Ishikawa (cell line): ENCODE data around the gene KCNF1.

Source experiments
- CEBPB ChIP-seq: IDR thresholded peaks from 2 replicates; pipeline ENCODE4 v1.6.1; 2012
- CREB1 ChIP-seq: IDR thresholded peaks from 2 replicates; pipeline ENCODE4 v1.6.1; 2012; ENCODE audit warnings: low read depth
- EGR1 ChIP-seq: IDR thresholded peaks from 2 replicates; pipeline ENCODE4 v1.6.1; 2012
- EP300 ChIP-seq: IDR thresholded peaks from 2 replicates; pipeline ENCODE4 v1.6.1; 2012; ENCODE audit warnings: borderline replicate concordance
- NFIC ChIP-seq: IDR thresholded peaks from 2 replicates; pipeline ENCODE4 v1.6.1; 2012
- TAF1 ChIP-seq: IDR thresholded peaks from 2 replicates; pipeline ENCODE4 v1.6.1; 2012; ENCODE audit warnings: low read depth, mild to moderate bottlenecking
- TEAD4 ChIP-seq: IDR thresholded peaks from 2 replicates; pipeline ENCODE4 v1.6.1; 2012
- YY1 ChIP-seq: IDR thresholded peaks from 2 replicates; pipeline ENCODE4 v1.6.1; 2012; ENCODE audit warnings: low read depth
- ZBTB7A ChIP-seq: IDR thresholded peaks from 2 replicates; pipeline ENCODE4 v1.6.1; 2012; ENCODE audit warnings: low read depth
- TF ChIP-seq, protein P1 (sequence below): IDR thresholded peaks from 2 replicates; pipeline ENCODE4 v1.6.1; 2012; ENCODE audit warnings: low read depth, mild to moderate bottlenecking

GRCh38 chr2:10920764-10921388 is 9.1 kb downstream of the KCNF1 start:
- TF ChIP-seq YY1 = no peak
- no peak for TF ChIP-seq CEBPB
- TF ChIP-seq EP300 = no peak
- no peak for TF ChIP-seq EGR1
- no peak for TF ChIP-seq NFIC
- TF ChIP-seq CREB1 = no peak
- no peak for TF ChIP-seq TEAD4
- TF ChIP-seq, protein P1, sequence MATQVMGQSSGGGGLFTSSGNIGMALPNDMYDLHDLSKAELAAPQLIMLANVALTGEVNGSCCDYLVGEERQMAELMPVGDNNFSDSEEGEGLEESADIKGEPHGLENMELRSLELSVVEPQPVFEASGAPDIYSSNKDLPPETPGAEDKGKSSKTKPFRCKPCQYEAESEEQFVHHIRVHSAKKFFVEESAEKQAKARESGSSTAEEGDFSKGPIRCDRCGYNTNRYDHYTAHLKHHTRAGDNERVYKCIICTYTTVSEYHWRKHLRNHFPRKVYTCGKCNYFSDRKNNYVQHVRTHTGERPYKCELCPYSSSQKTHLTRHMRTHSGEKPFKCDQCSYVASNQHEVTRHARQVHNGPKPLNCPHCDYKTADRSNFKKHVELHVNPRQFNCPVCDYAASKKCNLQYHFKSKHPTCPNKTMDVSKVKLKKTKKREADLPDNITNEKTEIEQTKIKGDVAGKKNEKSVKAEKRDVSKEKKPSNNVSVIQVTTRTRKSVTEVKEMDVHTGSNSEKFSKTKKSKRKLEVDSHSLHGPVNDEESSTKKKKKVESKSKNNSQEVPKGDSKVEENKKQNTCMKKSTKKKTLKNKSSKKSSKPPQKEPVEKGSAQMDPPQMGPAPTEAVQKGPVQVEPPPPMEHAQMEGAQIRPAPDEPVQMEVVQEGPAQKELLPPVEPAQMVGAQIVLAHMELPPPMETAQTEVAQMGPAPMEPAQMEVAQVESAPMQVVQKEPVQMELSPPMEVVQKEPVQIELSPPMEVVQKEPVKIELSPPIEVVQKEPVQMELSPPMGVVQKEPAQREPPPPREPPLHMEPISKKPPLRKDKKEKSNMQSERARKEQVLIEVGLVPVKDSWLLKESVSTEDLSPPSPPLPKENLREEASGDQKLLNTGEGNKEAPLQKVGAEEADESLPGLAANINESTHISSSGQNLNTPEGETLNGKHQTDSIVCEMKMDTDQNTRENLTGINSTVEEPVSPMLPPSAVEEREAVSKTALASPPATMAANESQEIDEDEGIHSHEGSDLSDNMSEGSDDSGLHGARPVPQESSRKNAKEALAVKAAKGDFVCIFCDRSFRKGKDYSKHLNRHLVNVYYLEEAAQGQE = no peak
- no peak for TF ChIP-seq TAF1
- no peak for TF ChIP-seq ZBTB7A
